Measurements from ENCODE around the gene S1PR3. TPM values are rescaled to one million over a fixed set of nuclear protein-coding genes. Genes with fewer than 3 reads are reported as not detected.

S1PR3 gene
- total and polyA plus RNA-seq, 9 of the 15 experiments (the other 6 are each of a cell fraction or from before 2014, with no cell fraction given), result 0.03 to 2.0 (median 0.29) TPM

DNA sequence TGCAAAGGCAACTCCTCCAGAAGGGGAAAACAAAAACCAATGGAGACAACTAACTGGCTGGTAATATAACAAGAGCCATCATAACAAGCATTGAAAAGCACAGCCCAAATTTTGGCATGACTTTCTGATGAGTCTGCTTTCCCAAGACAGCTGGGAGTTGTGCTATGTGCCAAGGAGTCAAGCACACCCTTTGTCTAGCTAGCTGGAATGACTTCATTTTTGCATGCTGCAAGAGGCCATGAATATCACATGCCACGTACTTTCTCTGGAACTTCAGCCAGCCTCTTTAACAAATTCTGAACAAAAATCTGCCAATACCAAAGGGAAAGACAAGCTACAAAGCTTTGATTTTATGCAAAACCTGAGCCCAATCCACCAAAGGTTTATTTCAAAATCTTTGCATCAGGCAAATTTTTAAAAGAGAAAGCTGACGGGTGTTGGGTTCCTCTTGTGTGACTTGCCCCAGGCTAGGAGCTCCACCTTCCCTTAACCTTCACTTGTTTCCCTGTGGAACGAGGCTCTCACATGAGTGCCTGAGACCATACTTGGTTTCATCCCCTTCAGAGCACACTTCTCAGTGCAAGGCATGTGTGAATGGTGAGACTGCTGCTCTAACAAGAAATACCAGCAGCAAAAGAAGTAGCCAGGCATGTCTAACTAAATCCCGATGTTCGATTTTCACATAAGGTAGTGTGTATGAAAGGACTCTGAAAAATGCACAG lies 47.3 kb downstream of the S1PR3 start:
- Histone ChIP-seq H3K27me3 (ENCODE audit: control insufficient read depth in 2 of 2, insufficient read depth in 2 of 2, low read length in 2 of 2) (peaks cover 0 to 13% of the 10 kb centered on the region in 2 experiments; a peak in 2 of 5 replicates), H3K36me3 (ENCODE audit: control insufficient read depth, insufficient read depth, low read length) (no peaks in the 10 kb centered on the region), H3K9me1 (ENCODE audit: control insufficient read depth, insufficient read depth, low read length) (no peaks in the 10 kb centered on the region), H3K4me1 (replicated peaks in 1 of 2; ENCODE audit: control insufficient read depth in 2 of 2, insufficient read depth in 2 of 2, low read length in 2 of 2) (no peaks in the 10 kb centered on the region), H4K20me1 (replicated peaks; ENCODE audit: control insufficient read depth, insufficient read depth, low read length) (no peaks in the 10 kb centered on the region), H3K4me2 (ENCODE audit: insufficient read depth, low read length) (no peak overlapping the region), H3K27ac (ENCODE audit: extremely low read depth, low read depth, low read length) (no peak overlapping the region), H3K9me3 (replicated peaks; ENCODE audit: control insufficient read depth, insufficient read depth, low read depth, low read length) (no peaks in the 10 kb centered on the region), H3K79me2 (ENCODE audit: control insufficient read depth, insufficient read depth, low read length) (no peaks in the 10 kb centered on the region), H3K9ac (ENCODE audit: insufficient read depth in 1 of 2, low read depth in 2 of 2, low read length in 2 of 2) (no peak overlapping the region), H2AFZ (ENCODE audit: low read depth, low read length) (no peak overlapping the region), H3K4me3 (no peak overlapping the region)
- in situ Hi-C loops (cut with MboI), result no loop called here
- CTCF ChIA-PET (ENCODE audit: low intra/inter-chr PET ratio), result no interaction called here
- no peak for ATAC-seq
- FAIRE-seq, result no peak
- POLR2A ChIA-PET, result no interaction called here
- DNase-seq (ENCODE audit: extremely low read depth in 1 of 4, low spot score in 3 of 4), result no peak
- intact Hi-C loops (cut with micrococcal nuclease), result no loop called here
- 0% methylated on average over 5 of the region's 5 CpGs for WGBS (ENCODE audit: insufficient coverage, low coverage, missing lambda C conversion rate)
- BruUV-seq (replicated peaks), result no TSS peak
- no peak for TF ChIP-seq CREBBP (IDR thresholded peaks at IDR 0.05; ENCODE audit: low read depth, low read length)
- TF ChIP-seq CHD1 (IDR thresholded peaks at IDR 0.05; ENCODE audit: low read length), result no peak
- TF ChIP-seq, protein P1, sequence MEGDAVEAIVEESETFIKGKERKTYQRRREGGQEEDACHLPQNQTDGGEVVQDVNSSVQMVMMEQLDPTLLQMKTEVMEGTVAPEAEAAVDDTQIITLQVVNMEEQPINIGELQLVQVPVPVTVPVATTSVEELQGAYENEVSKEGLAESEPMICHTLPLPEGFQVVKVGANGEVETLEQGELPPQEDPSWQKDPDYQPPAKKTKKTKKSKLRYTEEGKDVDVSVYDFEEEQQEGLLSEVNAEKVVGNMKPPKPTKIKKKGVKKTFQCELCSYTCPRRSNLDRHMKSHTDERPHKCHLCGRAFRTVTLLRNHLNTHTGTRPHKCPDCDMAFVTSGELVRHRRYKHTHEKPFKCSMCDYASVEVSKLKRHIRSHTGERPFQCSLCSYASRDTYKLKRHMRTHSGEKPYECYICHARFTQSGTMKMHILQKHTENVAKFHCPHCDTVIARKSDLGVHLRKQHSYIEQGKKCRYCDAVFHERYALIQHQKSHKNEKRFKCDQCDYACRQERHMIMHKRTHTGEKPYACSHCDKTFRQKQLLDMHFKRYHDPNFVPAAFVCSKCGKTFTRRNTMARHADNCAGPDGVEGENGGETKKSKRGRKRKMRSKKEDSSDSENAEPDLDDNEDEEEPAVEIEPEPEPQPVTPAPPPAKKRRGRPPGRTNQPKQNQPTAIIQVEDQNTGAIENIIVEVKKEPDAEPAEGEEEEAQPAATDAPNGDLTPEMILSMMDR (IDR thresholded peaks at IDR 0.05 in 2 of 3, conservative IDR thresholded peaks at IDR 0.05 in 1 of 3; ENCODE audit: insufficient read depth in 2 of 3, low read depth in 1 of 3, low read length in 3 of 3), result no peak
- TF ChIP-seq ZNF764 (CRISPR knock-in tag; IDR thresholded peaks at IDR 0.05; ENCODE audit: low read depth), result no peak
- TF ChIP-seq SIN3A (IDR thresholded peaks at IDR 0.05; ENCODE audit: borderline replicate concordance in 2 of 2, control insufficient read depth in 1 of 2, low read depth in 2 of 2, low read length in 2 of 2), result no peak
- TF ChIP-seq CXXC5 (CRISPR knock-in tag; IDR thresholded peaks at IDR 0.05), result no peak
- no peak for TF ChIP-seq GABPA (tag; conservative IDR thresholded peaks at IDR 0.05; ENCODE audit: low read depth)
- TF ChIP-seq, protein P2, sequence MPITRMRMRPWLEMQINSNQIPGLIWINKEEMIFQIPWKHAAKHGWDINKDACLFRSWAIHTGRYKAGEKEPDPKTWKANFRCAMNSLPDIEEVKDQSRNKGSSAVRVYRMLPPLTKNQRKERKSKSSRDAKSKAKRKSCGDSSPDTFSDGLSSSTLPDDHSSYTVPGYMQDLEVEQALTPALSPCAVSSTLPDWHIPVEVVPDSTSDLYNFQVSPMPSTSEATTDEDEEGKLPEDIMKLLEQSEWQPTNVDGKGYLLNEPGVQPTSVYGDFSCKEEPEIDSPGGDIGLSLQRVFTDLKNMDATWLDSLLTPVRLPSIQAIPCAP (CRISPR knock-in tag; IDR thresholded peaks at IDR 0.05; ENCODE audit: borderline replicate concordance), result no peak
- TF ChIP-seq NR2C1 (IDR thresholded peaks at IDR 0.05), result no peak
- TF ChIP-seq NR2C1 (tag; IDR thresholded peaks at IDR 0.05), result no peak
